HG02938 (cell line): ENCODE data around the gene PSTPIP2.
"Not testable (repeated sequence)": the region's sequence is repeated elsewhere in the genome, so short reads cannot be mapped to it uniquely, and the experiment has no call there.

ENCODE experiments used
- ATAC-seq: cut with Tn5 transposase; IDR thresholded peaks from one replicate; pipeline ENCODE4 v1.9.1; 2021; ENCODE audit warnings: mild to moderate bottlenecking, moderate library complexity; ENCODE audit not compliant: unreplicated experiment

The PSTPIP2 gene, protein sequence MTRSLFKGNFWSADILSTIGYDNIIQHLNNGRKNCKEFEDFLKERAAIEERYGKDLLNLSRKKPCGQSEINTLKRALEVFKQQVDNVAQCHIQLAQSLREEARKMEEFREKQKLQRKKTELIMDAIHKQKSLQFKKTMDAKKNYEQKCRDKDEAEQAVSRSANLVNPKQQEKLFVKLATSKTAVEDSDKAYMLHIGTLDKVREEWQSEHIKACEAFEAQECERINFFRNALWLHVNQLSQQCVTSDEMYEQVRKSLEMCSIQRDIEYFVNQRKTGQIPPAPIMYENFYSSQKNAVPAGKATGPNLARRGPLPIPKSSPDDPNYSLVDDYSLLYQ

DNA sequence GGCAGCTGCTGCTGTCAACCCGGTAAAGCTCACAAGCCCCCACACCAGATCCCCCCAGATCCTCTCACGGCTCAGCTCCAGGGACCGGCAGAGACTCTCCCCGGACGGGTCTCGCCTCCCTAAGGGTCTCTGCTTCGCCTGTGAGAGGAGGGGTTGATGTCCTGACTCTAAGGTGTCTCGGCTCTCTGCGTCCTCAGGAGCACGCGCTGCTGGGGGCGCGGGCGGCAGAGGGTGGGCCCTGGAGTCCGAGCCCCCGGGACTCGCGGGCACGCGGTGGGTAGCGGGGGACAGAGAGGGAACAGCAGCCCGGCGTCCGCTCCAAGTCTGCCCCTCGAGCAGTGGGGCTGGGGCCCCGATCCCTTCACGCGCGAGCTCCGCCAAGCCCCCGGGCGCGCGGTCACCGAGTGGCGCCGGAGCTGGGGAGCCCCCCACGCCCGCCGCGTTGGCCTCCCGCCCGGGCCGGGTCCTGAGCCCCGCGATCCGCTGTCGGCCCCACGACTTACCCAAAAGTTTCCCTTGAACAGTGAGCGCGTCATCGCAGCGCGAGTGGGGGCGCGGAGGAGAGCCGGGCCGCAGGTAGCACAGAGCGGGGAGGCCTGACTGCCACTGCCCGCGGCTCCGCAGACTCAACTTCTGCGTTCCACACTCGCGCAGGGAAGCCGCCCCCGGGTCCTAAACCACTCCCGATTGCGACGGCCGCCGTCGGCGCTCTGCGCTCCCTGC, at the start of gene PSTPIP2:
PSTPIP2 (minus strand) TSS at position 608 of the 723 bp plus-strand sequence; CDS start at position 536, 72 bp downstream.
- peak; percentile 58 for ATAC-seq

DNA sequence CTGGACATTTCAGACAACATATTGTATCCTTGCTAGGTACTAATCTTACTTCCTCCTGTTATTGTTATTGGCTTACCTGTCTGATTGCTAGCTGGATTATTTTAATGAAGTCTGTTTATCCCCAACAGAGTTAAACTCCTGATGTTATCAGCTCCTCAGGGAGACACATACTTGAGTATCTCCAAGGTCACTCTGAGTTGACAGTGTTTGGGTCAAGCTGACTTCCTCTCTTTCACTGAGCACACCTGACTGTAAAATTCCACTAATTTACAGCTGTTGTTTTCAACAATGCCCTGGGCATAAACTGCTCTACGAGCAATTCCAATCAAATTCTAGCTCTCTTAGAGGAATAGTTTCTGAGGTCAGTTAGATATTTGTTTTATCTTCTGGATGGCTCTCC, 41.7 kb upstream of the PSTPIP2 start:
- ATAC-seq, result no peak

DNA sequence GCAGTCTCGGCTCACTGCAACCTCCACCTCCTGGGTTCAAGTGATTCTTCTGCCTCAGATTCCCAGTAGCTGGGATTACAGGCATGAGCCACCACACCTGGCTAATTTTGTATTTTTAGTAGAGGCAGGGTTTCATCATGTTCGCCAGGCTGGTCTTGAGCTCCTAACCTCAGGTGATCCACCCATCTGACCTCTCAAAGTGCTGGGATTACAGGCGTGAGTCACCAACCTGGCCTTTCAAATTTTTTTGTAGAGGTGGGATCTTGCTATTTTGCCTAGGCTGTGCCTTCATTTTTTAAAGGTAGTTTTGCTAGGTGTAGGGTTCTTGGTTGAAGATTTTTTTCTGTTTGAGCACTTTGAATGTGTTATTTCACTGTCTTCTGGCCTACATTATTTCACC, 38.3 kb upstream of the PSTPIP2 start:
- no peak for ATAC-seq

DNA sequence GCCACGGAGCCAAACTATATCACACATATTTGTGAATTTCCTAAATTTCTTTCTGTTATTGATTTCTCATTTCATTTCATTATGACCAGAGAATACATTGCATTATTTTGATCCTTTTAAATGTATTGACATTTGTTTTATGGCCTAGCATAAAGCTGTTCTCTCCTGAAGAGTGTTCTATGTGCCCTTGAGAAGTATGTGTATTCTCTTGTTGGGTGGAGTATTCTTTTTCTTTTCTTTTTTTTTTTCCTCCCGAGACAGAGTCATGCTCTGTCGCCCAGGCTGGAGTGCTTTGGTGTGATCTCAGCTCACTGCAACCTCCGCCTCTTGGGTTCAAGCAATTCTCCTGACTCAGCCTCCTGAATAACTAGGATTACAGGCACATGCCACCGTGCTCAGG, 37.3 kb upstream of the PSTPIP2 start:
- no peak for ATAC-seq

DNA sequence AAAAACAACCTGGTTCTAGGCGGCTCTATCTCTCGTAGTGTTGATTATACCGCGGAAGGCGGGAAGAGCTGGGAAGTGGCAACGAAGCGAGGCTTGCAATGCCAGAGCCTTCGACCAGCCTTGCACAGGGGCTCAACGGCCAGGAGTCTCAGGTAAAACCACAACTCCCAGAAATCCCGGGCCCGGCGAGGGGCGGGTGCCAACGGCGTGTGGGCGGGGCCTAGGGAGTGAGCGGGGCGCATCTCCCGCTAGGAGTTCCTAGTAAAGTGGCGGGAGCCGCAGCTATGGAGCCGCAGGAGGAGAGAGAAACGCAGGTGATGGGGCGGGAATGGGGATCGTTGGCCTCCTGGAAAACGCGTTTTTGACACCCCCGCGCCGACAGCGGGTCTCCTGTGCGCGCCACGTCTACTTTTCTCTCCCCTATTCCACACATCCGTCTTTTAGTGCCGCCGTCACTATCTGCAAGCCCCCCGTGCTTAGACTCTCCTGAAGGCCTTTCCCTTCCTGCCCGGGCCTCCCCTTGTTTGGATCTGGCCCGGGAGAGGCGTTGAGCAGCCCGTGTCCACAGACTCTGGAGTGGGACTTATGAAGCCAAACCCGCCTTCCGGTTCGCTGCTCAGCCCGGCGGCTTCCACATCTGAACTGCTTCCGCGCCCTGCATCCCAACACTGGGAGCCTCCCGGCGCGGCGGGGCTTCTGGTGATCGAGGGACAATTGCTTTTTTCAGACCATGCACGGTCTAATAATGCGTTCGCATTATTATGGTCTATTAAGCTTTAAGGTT, 32.3 kb upstream of the PSTPIP2 start, which contains the start of gene HAUS1:
HAUS1 (plus strand) TSS at position 258 of the 784 bp plus-strand sequence; CDS start at position 285, 27 bp downstream.
- no peak for ATAC-seq

DNA sequence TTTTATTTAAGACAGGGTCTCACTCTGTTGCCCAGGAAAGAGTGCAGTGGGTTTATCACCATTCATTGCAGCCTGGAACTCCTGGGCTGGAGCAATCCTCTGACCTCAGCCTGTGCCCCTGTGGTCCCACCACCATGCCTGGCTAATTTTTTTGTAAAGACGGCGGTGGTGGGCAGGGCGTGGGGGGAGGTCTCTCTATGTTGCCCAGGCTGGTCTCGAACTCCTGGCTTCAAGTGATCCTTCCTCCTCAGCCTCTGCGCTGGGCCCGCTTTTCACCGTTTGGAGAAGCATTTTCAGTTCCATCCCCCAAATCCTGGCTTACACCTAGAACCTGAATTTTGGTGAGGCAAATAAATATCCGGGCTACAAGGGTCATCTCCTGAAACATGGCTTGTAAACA, 27.4 kb upstream of the PSTPIP2 start:
- no peak for ATAC-seq

DNA sequence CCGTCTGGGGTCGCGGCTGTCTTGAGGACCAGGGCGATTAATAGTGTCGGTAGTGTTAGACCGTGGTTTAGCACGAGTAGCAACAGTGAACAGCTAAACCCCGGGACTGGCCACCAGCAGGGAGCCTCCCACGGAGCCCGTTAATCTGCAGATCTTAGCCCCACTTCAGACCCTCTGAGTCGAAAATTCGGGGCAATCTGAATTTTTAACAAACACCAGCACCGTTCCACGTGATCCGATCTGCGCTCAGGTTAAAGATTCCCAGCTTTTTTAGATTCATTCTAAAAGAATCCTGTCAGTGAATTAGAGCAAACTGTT, 26.5 kb upstream of the PSTPIP2 start:
- no peak for ATAC-seq

DNA sequence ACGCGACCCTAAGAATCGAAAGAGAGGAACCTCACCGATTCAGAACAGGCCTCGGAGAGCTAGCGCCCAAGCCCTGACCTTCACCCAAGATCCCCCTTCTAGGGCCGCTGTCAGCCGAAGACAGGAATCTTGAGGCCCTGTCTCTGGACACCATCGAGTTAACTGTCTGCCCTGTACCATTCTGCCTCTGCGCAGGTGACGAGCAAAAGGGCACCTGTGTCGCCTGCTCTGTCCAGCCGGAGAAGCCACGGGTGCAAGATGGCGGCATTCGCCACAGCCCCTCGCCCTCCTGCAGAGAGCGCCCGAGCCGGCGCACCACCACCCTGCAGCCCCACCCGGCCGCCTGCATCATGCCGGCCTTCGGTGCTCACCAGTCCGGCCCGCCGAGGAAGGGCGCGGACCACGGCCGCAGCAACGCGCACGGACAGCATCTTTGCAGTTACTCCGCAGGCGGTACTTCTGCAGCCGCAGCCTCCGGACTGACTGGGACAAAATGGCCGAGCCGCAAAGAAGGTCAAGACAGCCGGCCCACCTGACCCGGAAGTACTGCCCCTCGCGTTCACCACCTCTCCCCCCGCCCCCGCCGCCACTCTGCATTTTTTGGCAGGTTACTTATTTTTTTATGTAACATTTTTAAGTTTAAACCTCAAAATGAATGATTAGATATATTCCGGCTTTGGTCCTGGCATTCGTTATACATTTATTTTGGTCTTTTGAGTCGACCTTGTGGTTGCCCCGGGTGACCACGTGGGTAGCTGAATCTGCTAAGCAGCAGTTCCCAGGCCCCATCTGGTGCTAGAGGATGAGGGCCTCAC, 25.9 kb upstream of the PSTPIP2 start, which contains the start of gene ATP5F1A:
ATP5F1A (minus strand) TSS at position 496 of the 815 bp plus-strand sequence; CDS start at position 431, 65 bp downstream.
- peak; percentile 78 for ATAC-seq

DNA sequence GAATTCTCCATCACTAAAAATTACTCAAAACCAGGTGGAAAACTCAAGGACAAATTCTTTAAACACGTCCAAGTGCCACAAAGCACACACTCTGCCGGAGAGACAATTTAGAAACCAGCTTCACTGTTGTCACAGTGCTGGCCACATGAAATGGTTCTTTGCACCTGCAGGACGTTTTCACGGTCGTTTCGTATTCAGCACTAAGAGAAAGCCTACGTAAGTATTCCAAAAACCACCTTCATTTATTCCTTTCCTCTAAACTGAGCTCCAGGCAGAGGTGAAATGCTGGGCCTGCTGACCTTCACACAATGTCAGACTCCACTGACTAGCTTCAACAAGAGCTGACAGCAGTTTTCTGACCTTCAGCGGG, 25.4 kb upstream of the PSTPIP2 start:
- peak; percentile 18 for ATAC-seq

DNA sequence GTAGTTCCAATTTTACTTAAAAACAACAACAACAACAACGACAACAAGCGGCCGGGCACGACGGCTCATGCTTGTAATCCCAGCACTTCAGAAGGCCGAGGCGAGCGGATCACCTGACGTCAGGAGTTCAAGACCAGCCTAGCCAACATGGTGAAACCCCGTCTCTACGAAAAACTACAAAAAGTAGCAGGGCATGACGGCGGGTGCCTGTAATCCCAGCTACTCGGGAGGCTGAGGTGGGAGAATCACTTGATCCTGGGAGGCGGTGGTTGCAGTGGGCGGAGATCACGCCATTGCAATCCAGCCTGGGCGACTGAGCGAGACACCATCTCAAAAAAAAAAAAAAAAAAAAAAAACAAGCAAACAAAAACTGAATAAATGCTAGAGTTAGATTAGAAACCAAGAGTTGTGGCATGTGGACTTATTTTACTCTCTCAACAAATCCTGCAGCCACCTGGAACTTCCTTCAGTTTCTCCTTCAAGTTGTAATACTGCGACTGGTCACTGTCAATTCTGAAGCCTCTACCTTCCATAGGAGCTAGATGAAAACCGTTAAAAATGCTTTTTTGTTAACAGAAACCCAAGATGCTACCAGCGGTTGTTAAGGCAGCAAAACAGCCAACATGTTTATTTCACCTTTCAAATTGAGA, 24.7 kb upstream of the PSTPIP2 start:
- no peak for ATAC-seq

DNA sequence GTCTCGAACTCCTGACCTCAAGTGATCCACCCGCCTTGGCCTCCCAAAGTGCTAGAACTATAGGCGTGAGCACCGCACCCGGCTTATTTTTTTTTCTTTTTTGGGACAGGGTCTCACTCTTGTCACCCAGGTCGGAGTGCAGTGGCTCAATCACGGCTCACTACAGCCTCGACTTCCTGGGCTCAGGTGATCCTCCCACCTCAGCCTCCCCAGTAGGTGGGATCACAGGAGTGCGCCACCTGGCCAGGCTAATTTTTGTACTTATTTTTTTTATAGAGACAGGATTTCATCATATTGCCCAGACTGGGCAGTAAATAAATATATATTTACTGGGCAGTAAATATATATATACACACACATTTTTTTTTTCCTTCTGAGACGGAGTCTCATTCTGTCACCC, 23.5 kb upstream of the PSTPIP2 start:
- no peak for ATAC-seq

DNA sequence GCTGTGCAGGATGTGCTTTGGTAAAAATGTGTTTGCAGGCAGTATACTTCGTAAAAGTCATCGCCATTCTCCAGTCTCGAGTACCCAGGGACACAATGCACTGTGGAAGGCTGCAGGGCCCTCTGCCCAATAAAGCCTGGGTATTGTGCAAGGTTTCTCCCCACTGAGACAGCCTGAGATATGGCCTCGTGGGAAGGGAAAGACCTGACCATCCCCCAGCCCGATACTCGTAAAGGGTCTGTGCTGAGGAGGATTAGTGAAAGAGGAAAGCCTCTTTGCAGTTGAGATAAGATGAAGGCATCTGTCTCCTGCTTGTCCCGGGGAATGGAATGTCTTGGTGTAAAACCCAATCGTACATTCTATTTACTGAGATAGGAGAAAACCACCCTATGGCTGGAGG, 16.4 kb upstream of the PSTPIP2 start:
- ATAC-seq, result not testable (repeated sequence)

DNA sequence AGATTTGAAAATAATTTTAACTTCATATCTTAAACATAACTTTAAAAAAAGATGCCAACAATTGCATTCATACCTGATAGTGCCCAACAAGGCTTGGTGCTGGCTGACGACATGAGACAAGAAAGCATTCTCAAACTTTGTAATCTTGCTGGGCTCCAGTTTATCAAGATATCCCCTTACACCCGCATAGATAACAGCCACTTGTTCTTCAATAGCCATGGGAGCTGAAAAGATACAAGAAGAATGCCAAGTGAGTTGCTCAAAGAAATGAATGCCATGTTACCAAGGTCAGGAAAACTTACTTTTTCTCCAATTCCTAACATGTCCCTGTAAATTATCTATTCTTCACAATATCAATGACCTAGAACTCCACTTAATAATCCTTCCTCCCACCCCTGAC, 12.4 kb upstream of the PSTPIP2 start:
- no peak for ATAC-seq

DNA sequence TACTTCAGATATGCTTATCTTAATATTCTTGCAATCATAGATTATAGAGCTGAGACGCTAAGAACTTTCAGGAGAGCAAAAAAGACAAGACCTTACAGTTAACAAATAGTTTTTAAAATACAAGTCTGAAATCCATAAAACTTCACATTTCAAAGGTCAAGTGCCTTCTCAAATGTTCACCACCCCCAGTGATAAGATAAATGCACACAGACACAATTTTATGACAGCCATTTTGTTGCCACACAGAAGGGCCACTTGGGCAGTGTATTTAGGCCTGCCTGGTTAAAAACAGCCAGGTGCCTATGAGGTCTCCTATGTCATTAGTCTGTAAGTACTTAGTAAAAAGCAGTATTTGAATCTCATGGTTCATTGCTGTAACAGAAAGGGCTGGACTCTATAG, 8.1 kb upstream of the PSTPIP2 start:
- no peak for ATAC-seq

DNA sequence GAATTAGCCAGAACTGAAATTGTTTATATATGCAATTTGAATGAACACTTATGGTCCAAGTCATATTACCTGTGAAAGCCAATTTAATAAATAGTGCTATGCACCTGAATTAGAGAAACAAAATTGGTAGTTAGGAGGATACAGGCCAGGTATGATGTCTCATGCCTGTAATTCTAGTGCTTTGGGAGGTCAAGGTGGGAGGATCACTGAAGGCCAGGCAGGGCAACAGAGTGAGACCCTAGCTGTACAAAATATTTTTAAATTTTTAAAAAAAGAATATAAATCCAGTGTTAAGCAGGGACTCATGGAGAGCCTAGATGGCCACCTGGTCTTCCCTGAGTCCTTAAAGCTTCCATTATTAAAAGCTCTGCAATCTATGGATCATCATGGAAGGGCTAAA, 7.3 kb upstream of the PSTPIP2 start:
- ATAC-seq, result no peak

DNA sequence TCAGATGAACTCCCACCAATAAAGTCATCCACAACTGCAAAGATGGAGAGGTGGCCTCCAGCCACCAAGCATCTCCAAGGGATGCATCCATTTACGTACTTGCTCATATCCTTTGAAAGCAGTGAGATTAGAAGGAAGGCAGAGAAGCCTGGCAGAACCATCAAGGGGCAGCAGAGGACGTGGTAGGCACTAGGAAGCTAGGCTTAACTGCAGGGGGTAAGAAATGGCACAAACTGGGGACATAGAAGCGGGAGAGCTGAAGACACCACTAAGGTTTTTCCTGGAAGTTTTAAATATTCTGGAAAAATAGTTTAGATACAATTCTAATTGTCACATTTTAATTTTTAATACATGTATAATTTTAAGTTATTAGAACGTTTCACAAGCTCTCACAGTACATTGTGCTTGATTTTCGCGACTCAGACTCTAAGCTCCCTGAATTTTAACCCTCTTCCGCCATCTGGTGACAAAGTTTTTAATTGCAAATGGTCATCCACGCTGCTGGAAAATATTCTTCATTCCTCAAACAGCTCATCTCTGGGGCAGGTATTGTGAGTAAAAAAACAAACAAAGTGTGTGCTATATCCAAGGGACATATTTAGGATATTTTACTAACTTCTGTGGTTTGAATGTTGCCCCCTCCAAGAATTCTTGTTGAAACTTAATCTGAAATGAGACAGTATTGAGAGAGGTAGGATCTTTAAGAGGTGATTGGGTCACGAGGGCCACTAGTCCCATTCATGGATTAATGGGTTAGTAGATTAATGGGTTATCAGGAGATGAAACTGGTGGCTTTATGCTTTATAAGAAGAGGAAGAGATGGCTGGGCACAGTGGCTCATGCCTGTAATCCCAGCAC, 1.6 kb upstream of the PSTPIP2 start:
- no peak for ATAC-seq

DNA sequence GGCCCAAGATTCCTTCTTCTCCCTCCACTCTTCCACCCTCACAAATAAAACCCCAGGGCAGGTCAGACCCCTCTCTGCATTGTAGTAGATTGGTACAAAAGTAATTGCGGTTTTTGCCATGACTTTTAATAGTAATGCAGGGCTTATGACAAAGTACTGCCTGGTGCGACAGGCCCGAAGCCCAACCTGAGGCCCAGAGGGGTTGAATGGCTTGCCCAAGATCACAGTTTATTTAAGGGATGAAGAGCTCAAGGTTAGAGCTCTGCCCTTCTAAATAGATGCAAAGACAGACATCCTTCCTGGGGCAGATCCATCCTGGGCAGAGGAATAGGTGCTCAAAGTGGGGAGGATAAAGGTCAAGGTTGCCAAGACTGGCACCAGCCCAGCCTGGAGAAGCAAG, 899 bp upstream of the PSTPIP2 start:
- no peak for ATAC-seq

DNA sequence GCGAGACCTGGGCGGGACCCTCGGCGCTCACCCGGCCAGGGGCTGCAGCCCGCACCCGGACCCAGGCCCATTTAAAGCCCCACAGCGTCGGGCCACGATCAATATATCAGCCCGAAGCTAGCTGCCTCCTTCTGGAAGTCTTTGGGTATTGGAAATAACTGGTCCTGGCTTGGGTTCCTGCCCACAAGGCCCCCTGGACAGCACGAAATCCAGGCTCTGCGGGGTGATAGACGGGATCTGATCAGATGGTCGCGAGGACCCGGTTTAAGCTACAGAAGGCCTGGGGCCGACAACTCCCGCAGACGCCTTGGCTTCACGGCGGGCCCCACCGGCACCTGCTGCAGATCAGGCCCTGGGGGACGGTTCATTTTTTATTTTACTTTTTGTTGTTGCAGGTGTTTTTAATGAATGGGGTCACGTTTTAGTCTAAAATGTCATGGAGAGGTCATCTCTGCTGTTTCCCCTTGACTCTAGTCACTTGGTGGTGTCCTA, 362 bp upstream of the PSTPIP2 start:
- no peak for ATAC-seq
